ENCODE results near the gene ZNF318.
A peak's percentile ranks its signal among the peaks of the same experiment; 100 is the strongest.

The ZNF318 gene

GRCh38 chr6:43299338-43300293 is 69.8 kb downstream of the ZNF318 start:
- no peak for DNase-seq (ENCODE audit: low spot score)

- no peak for DNase-seq (ENCODE audit: low spot score)
Measured at GRCh38 chr6:43298565-43299337, 70.7 kb downstream of the ZNF318 start.

- no peak for DNase-seq (ENCODE audit: low spot score)
Measured at GRCh38 chr6:43297644-43298564, 71.5 kb downstream of the ZNF318 start, which contains the start of gene SLC22A7. Gene SLC22A7 (plus strand): TSS chr6:43298260. CDS start chr6:43298359, 99 bp downstream.

- DNase-seq (ENCODE audit: low spot score) = no peak
Measured at GRCh38 chr6:43296780-43297497, 72.5 kb downstream of the ZNF318 start.

- no peak for DNase-seq (ENCODE audit: low spot score)
Measured at GRCh38 chr6:43295456-43295855, 74.0 kb downstream of the ZNF318 start.

GRCh38 chr6:43294536-43294935 is 74.9 kb downstream of the ZNF318 start:
- DNase-seq (ENCODE audit: low spot score) = no peak

- no peak for DNase-seq (ENCODE audit: low spot score)
Measured at GRCh38 chr6:43293698-43294097, 75.7 kb downstream of the ZNF318 start.

- DNase-seq (ENCODE audit: low spot score) = no peak
Measured at GRCh38 chr6:43292763-43293318, 76.6 kb downstream of the ZNF318 start.

- no peak for DNase-seq (ENCODE audit: low spot score)
Measured at GRCh38 chr6:43292341-43292740, 77.1 kb downstream of the ZNF318 start.

- no peak for DNase-seq (ENCODE audit: low spot score)
Measured at GRCh38 chr6:43291708-43292107, 77.7 kb downstream of the ZNF318 start.

GRCh38 chr6:43290905-43291355 is 78.5 kb downstream of the ZNF318 start:
- DNase-seq (ENCODE audit: low spot score) = no peak

GRCh38 chr6:43290339-43290904 is 79.0 kb downstream of the ZNF318 start:
- DNase-seq (ENCODE audit: low spot score) = no peak

GRCh38 chr6:43287717-43288679 is 81.4 kb downstream of the ZNF318 start:
- DNase-seq (ENCODE audit: low spot score) = no peak

- peak; percentile 73 for DNase-seq (ENCODE audit: low spot score)
Measured at GRCh38 chr6:43286980-43287716, 82.3 kb downstream of the ZNF318 start.

GRCh38 chr6:43286456-43286979 is 82.9 kb downstream of the ZNF318 start:
- no peak for DNase-seq (ENCODE audit: low spot score)
